Measurements from ENCODE around the gene PANK4.

DNA sequence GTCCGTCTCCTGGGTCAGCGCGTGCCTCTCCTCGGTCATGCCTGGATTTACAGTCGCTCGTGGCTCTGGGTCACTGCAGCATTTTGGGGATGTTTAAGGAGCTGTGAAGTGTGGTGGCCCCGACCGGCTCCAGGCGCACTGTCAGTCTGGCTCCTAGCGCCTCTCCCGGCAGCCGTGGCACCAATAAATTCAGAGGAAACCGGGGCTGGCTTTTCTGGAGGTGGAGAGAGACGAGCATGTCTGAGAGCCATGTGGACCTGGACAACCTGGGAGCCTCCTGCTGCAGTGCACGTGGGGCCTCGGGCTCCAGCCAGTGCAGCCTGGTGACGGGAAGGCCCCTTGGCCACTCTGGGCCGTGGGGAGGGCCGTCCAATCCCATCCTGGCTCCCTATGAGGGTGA is 33.2 kb downstream of the PANK4 start:
- TF ChIP-seq, protein P1, sequence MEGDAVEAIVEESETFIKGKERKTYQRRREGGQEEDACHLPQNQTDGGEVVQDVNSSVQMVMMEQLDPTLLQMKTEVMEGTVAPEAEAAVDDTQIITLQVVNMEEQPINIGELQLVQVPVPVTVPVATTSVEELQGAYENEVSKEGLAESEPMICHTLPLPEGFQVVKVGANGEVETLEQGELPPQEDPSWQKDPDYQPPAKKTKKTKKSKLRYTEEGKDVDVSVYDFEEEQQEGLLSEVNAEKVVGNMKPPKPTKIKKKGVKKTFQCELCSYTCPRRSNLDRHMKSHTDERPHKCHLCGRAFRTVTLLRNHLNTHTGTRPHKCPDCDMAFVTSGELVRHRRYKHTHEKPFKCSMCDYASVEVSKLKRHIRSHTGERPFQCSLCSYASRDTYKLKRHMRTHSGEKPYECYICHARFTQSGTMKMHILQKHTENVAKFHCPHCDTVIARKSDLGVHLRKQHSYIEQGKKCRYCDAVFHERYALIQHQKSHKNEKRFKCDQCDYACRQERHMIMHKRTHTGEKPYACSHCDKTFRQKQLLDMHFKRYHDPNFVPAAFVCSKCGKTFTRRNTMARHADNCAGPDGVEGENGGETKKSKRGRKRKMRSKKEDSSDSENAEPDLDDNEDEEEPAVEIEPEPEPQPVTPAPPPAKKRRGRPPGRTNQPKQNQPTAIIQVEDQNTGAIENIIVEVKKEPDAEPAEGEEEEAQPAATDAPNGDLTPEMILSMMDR (IDR thresholded peaks at IDR 0.05): no peak
- no peak for TF ChIP-seq POLR2A (IDR thresholded peaks at IDR 0.05)
